Activated naive CD8-positive, alpha-beta T cell treated with anti-CD3 and anti-CD28 coated beads, Interleukin-2, amount 50 U/mL, for 24 hours (primary cell): ENCODE results near the gene AMELY.
"Not testable (repeated sequence)": the region's sequence is repeated elsewhere in the genome, so short reads cannot be mapped to it uniquely, and the experiment has no call there.

Source experiments
- ATAC-seq: fragments of 150-1000 bp; cut with Tn5 transposase; one replicate; pipeline ENCODE4 v1.10.0; 2021
- DNase-seq: peaks from one replicate; pipeline ENCODE4 v3.0.0; 2021
- H3K27ac Mint-ChIP-seq: one replicate; pipeline ENCODE4 v1.8.0; 2021; ENCODE audit warnings: mild to moderate bottlenecking, mixed read lengths
- H3K27me3 Mint-ChIP-seq: one replicate; pipeline ENCODE4 v1.8.0; 2021; ENCODE audit warnings: mixed read lengths
- H3K36me3 Mint-ChIP-seq: one replicate; pipeline ENCODE4 v1.8.0; 2021; ENCODE audit warnings: low read depth, mixed read lengths
- H3K4me1 Mint-ChIP-seq: one replicate; pipeline ENCODE4 v1.8.0; 2021; ENCODE audit warnings: mixed read lengths
- H3K4me3 Mint-ChIP-seq: one replicate; pipeline ENCODE4 v1.8.0; 2021; ENCODE audit warnings: mild to moderate bottlenecking, moderate library complexity, mixed read lengths
- H3K9me3 Mint-ChIP-seq: one replicate; pipeline ENCODE4 v1.8.0; 2021; ENCODE audit warnings: mixed read lengths

Gene AMELY

GRCh38 chrY:6911253-6911881 is at the start of gene AMELY:
Gene AMELY (minus strand): TSS chrY:6911752. CDS start chrY:6872608, 39,144 bp downstream.
- H3K27me3 Mint-ChIP-seq, result peaks cover 35% of the 10 kb centered on the region
- H3K36me3 Mint-ChIP-seq, result no peaks in the 10 kb centered on the region
- no peak for ATAC-seq
- H3K9me3 Mint-ChIP-seq, result no peaks in the 10 kb centered on the region
- peaks cover 9% of the 10 kb centered on the region for H3K4me1 Mint-ChIP-seq
- no peak within 1 kb of the TSS for H3K4me3 Mint-ChIP-seq
- H3K27ac Mint-ChIP-seq, result no peak within 1 kb of the TSS
- no peak for DNase-seq

GRCh38 chrY:6949947-6950346 is 38.4 kb upstream of the AMELY start:
- Mint-ChIP-seq H3K27ac (no peak overlapping the region), H3K4me1 (no peaks in the 10 kb centered on the region), H3K4me3 (no peak overlapping the region), H3K36me3 (no peaks in the 10 kb centered on the region), H3K27me3 (peaks cover 6% of the 10 kb centered on the region), H3K9me3 (no peaks in the 10 kb centered on the region)
- ATAC-seq, result no peak
- DNase-seq, result no peak

- no peak for ATAC-seq
- no peaks in the 10 kb centered on the region for H3K4me1 Mint-ChIP-seq
- no peak for DNase-seq
- H3K27ac Mint-ChIP-seq, result no peak overlapping the region
- H3K9me3 Mint-ChIP-seq, result no peaks in the 10 kb centered on the region
- no peaks in the 10 kb centered on the region for H3K36me3 Mint-ChIP-seq
- H3K4me3 Mint-ChIP-seq, result no peak overlapping the region
- H3K27me3 Mint-ChIP-seq, result peaks cover 6% of the 10 kb centered on the region
These were observed 36.8 kb upstream of the AMELY start for GRCh38 chrY:6948378-6948777.

GRCh38 chrY:6947695-6948094 is 36.1 kb upstream of the AMELY start:
- H3K9me3 Mint-ChIP-seq, result no peaks in the 10 kb centered on the region
- no peaks in the 10 kb centered on the region for H3K36me3 Mint-ChIP-seq
- no peaks in the 10 kb centered on the region for H3K4me1 Mint-ChIP-seq
- ATAC-seq (no peak), DNase-seq (no peak)
- no peak overlapping the region for H3K4me3 Mint-ChIP-seq
- no peak overlapping the region for H3K27ac Mint-ChIP-seq
- H3K27me3 Mint-ChIP-seq, result peaks cover 6% of the 10 kb centered on the region

- ATAC-seq (no peak), DNase-seq (no peak)
- Mint-ChIP-seq H3K9me3 (no peaks in the 10 kb centered on the region), H3K4me1 (no peaks in the 10 kb centered on the region), H3K27ac (no peak overlapping the region), H3K4me3 (no peak overlapping the region), H3K27me3 (no peaks in the 10 kb centered on the region), H3K36me3 (no peaks in the 10 kb centered on the region)
These were observed 23.9 kb upstream of the AMELY start for GRCh38 chrY:6935497-6935896.

GRCh38 chrY:6931779-6932396 is 20.3 kb upstream of the AMELY start:
- no peak for ATAC-seq
- no peak overlapping the region for H3K27ac Mint-ChIP-seq
- no peaks in the 10 kb centered on the region for H3K27me3 Mint-ChIP-seq
- no peaks in the 10 kb centered on the region for H3K36me3 Mint-ChIP-seq
- H3K4me3 Mint-ChIP-seq, result no peak overlapping the region
- H3K9me3 Mint-ChIP-seq, result no peaks in the 10 kb centered on the region
- DNase-seq, result no peak
- no peaks in the 10 kb centered on the region for H3K4me1 Mint-ChIP-seq

- DNase-seq (no peak), ATAC-seq (no peak)
- Mint-ChIP-seq H3K36me3 (no peaks in the 10 kb centered on the region), H3K4me1 (no peaks in the 10 kb centered on the region), H3K9me3 (no peaks in the 10 kb centered on the region), H3K4me3 (no peak overlapping the region), H3K27me3 (no peaks in the 10 kb centered on the region), H3K27ac (no peak overlapping the region)
These were observed 17.7 kb upstream of the AMELY start for GRCh38 chrY:6929237-6929636.

GRCh38 chrY:6928265-6928664 is 16.7 kb upstream of the AMELY start:
- Mint-ChIP-seq H3K27ac (no peak overlapping the region), H3K9me3 (no peaks in the 10 kb centered on the region), H3K4me3 (no peak overlapping the region), H3K36me3 (no peaks in the 10 kb centered on the region), H3K27me3 (no peaks in the 10 kb centered on the region), H3K4me1 (no peaks in the 10 kb centered on the region)
- DNase-seq (no peak), ATAC-seq (no peak)

- Mint-ChIP-seq H3K27me3 (no peaks in the 10 kb centered on the region), H3K4me3 (no peak overlapping the region), H3K4me1 (no peaks in the 10 kb centered on the region), H3K9me3 (no peaks in the 10 kb centered on the region), H3K27ac (no peak overlapping the region), H3K36me3 (no peaks in the 10 kb centered on the region)
- DNase-seq (no peak), ATAC-seq (no peak)
These were observed 9.5 kb upstream of the AMELY start for GRCh38 chrY:6921061-6921460.

- Mint-ChIP-seq H3K27me3 (peaks cover 35% of the 10 kb centered on the region), H3K27ac (no peak overlapping the region), H3K36me3 (no peaks in the 10 kb centered on the region), H3K4me1 (peaks cover 9% of the 10 kb centered on the region), H3K9me3 (no peaks in the 10 kb centered on the region), H3K4me3 (no peak overlapping the region)
- DNase-seq, result no peak
- no peak for ATAC-seq
These were observed 1.8 kb upstream of the AMELY start for GRCh38 chrY:6913362-6913761.

- H3K4me1 Mint-ChIP-seq, result peaks cover 9% of the 10 kb centered on the region
- ATAC-seq (peak; percentile 36), DNase-seq (peak; percentile 10)
- H3K36me3 Mint-ChIP-seq, result no peaks in the 10 kb centered on the region
- no peaks in the 10 kb centered on the region for H3K9me3 Mint-ChIP-seq
- no peak within 1 kb of the TSS for H3K27ac Mint-ChIP-seq
- no peak within 1 kb of the TSS for H3K4me3 Mint-ChIP-seq
- H3K27me3 Mint-ChIP-seq, result peaks cover 35% of the 10 kb centered on the region
These were observed 940 bp downstream of the AMELY start, which contains the start of gene TBL1Y for GRCh38 chrY:6910372-6911252. Gene TBL1Y (plus strand): TSS chrY:6910697. CDS start chrY:7025085, 114,388 bp downstream.

GRCh38 chrY:6909856-6910255 is 1.7 kb downstream of the AMELY start:
- Mint-ChIP-seq H3K4me1 (peaks cover 9% of the 10 kb centered on the region), H3K4me3 (no peak overlapping the region), H3K9me3 (no peaks in the 10 kb centered on the region), H3K27ac (no peak overlapping the region), H3K27me3 (peaks cover 35% of the 10 kb centered on the region), H3K36me3 (no peaks in the 10 kb centered on the region)
- ATAC-seq (no peak), DNase-seq (no peak)

- Mint-ChIP-seq H3K9me3 (no peaks in the 10 kb centered on the region), H3K36me3 (no peaks in the 10 kb centered on the region), H3K27me3 (peaks cover 33% of the 10 kb centered on the region), H3K4me3 (no peak overlapping the region), H3K4me1 (peaks cover 9% of the 10 kb centered on the region), H3K27ac (no peak overlapping the region)
- DNase-seq, result no peak
- ATAC-seq, result no peak
These were observed 2.4 kb downstream of the AMELY start for GRCh38 chrY:6909118-6909521.

- H3K9me3 Mint-ChIP-seq, H3K4me3 Mint-ChIP-seq, H3K36me3 Mint-ChIP-seq: not testable (repeated sequence)
These were observed 3.5 kb downstream of the AMELY start for GRCh38 chrY:6908021-6908420.

GRCh38 chrY:6907591-6907990 is 4.0 kb downstream of the AMELY start:
- peaks cover 26% of the 10 kb centered on the region for H3K27me3 Mint-ChIP-seq
- no peaks in the 10 kb centered on the region for H3K9me3 Mint-ChIP-seq
- no peak overlapping the region for H3K4me3 Mint-ChIP-seq
- no peak overlapping the region for H3K27ac Mint-ChIP-seq
- DNase-seq (no peak), ATAC-seq (no peak)
- H3K4me1 Mint-ChIP-seq, result peaks cover 9% of the 10 kb centered on the region
- no peaks in the 10 kb centered on the region for H3K36me3 Mint-ChIP-seq

More at GRCh38 chrY:6908021-6908420, 3.5 kb downstream of the AMELY start:
- not testable (repeated sequence) for ATAC-seq, H3K4me1 Mint-ChIP-seq, DNase-seq, H3K27ac Mint-ChIP-seq
- peaks cover 28% of the 10 kb centered on the region for H3K27me3 Mint-ChIP-seq
